DMS153 (cell line): Measurements from ENCODE around the gene PAK1.
A peak's percentile ranks its signal among the peaks of the same experiment; 100 is the strongest.

Experiments used
- DNase-seq: peaks from one replicate; lab custom pipeline; 2025; lab: John Stamatoyannopoulos, UW

The PAK1 gene

GRCh38 chr11:77435972-77436371, 37.9 kb downstream of the PAK1 start:
- no peak for DNase-seq

- DNase-seq, result no peak
These were observed 42.1 kb downstream of the PAK1 start for GRCh38 chr11:77431813-77432212.

- no peak for DNase-seq
These were observed 45.3 kb downstream of the PAK1 start for GRCh38 chr11:77428598-77428997.

GRCh38 chr11:77425346-77425745, 48.5 kb downstream of the PAK1 start:
- no peak for DNase-seq

- DNase-seq, result no peak
These were observed 49.2 kb downstream of the PAK1 start for GRCh38 chr11:77424644-77425043.

- DNase-seq, result no peak
These were observed 50.3 kb downstream of the PAK1 start for GRCh38 chr11:77423624-77424023.

- no peak for DNase-seq
These were observed 51.2 kb downstream of the PAK1 start for GRCh38 chr11:77422687-77423086.

- DNase-seq, result no peak
These were observed 52.7 kb downstream of the PAK1 start for GRCh38 chr11:77421041-77421723.

GRCh38 chr11:77418971-77419597, 54.8 kb downstream of the PAK1 start:
- DNase-seq, result no peak

- no peak for DNase-seq
These were observed 55.5 kb downstream of the PAK1 start for GRCh38 chr11:77418155-77418970.

- DNase-seq, result no peak
These were observed 57.5 kb downstream of the PAK1 start for GRCh38 chr11:77416357-77416756.

GRCh38 chr11:77413850-77414460, 59.9 kb downstream of the PAK1 start:
- DNase-seq, result no peak

GRCh38 chr11:77412814-77413213, 61.1 kb downstream of the PAK1 start:
- DNase-seq, result no peak

GRCh38 chr11:77411717-77412441, 62.0 kb downstream of the PAK1 start:
- peak; percentile 35 for DNase-seq

- DNase-seq, result no peak
These were observed 62.7 kb downstream of the PAK1 start for GRCh38 chr11:77411137-77411707.

- no peak for DNase-seq
These were observed 63.6 kb downstream of the PAK1 start for GRCh38 chr11:77410076-77410827.

- DNase-seq, result no peak
These were observed 64.8 kb downstream of the PAK1 start for GRCh38 chr11:77409046-77409445.

- peak; percentile 66 for DNase-seq
These were observed 66.3 kb downstream of the PAK1 start for GRCh38 chr11:77407613-77408012.

- DNase-seq, result peak; percentile 11
These were observed 67.5 kb downstream of the PAK1 start for GRCh38 chr11:77406396-77406795.

- DNase-seq, result no peak
These were observed 70.7 kb downstream of the PAK1 start for GRCh38 chr11:77403211-77403610.

GRCh38 chr11:77402218-77402556, 71.7 kb downstream of the PAK1 start:
- peak; percentile 32 for DNase-seq
